DOHH2 (cell line): ENCODE data around the gene RALGAPA2.

ENCODE experiments used
- H3F3A ChIP-seq: fragments of 200-600 bp; sonication (generic), shearing (Covaris generic); 2 replicates; pipeline ENCODE4 v1.6.0; 2016; ENCODE audit warnings: antibody characterized with exemption, mild to moderate bottlenecking; ENCODE audit not compliant: control insufficient read depth, insufficient read depth
- H3K27ac ChIP-seq: fragments of 200-600 bp; sonication (generic); 2 replicates; pipeline ENCODE4 v1.5.1; 2014; ENCODE audit warnings: low read depth, mild to moderate bottlenecking, low read length, moderate library complexity
- H3K27me3 ChIP-seq: fragments of 200-600 bp; sonication (generic); 2 replicates; pipeline ENCODE4 v1.6.1; 2014; ENCODE audit warnings: mild to moderate bottlenecking, low read length, mixed read lengths; ENCODE audit not compliant: control insufficient read depth
- H3K36me3 ChIP-seq: fragments of 200-600 bp; sonication (generic); 2 replicates; pipeline ENCODE4 v1.6.1; 2014; ENCODE audit warnings: mild to moderate bottlenecking, low read length, moderate library complexity, mixed read lengths; ENCODE audit not compliant: control insufficient read depth
- H3K4me1 ChIP-seq: fragments of 200-600 bp; sonication (generic); 2 replicates; pipeline ENCODE4 v1.6.1; 2014; ENCODE audit warnings: mild to moderate bottlenecking, low read length, mixed read lengths; ENCODE audit not compliant: control insufficient read depth
- H3K4me2 ChIP-seq: fragments of 200-600 bp; sonication (generic); 2 replicates; pipeline ENCODE4 v1.6.0; 2014; ENCODE audit warnings: mild to moderate bottlenecking, low read length, moderate library complexity
- H3K4me3 ChIP-seq: fragments of 200-600 bp; sonication (generic); 2 replicates; pipeline ENCODE4 v1.5.1; 2014; ENCODE audit warnings: mild to moderate bottlenecking, low read length, mixed read lengths
- H3K79me2 ChIP-seq: fragments of 200-600 bp; sonication (generic); 2 replicates; pipeline ENCODE4 v1.6.1; 2014; ENCODE audit warnings: mild to moderate bottlenecking, low read length, mixed read lengths; ENCODE audit not compliant: control insufficient read depth
- H3K9me2 ChIP-seq: fragments of 200-600 bp; sonication (generic); replicated peaks from 2 replicates; pipeline ENCODE4 v1.6.1; 2014; ENCODE audit warnings: mild to moderate bottlenecking, low read length, mixed read lengths; ENCODE audit not compliant: control insufficient read depth
- H3K9me3 ChIP-seq: fragments of 200-600 bp; sonication (generic); 2 replicates; pipeline ENCODE4 v1.6.1; 2014; ENCODE audit warnings: antibody characterized with exemption, low read length, mixed read lengths; ENCODE audit not compliant: control insufficient read depth, insufficient read depth
- H4K20me1 ChIP-seq: fragments of 200-600 bp; sonication (generic); 2 replicates; pipeline ENCODE4 v1.6.0; 2014; ENCODE audit warnings: low read depth, mild to moderate bottlenecking, antibody characterized with exemption, low read length, moderate library complexity; ENCODE audit not compliant: control insufficient read depth, insufficient read depth
- EZH2phosphoT487 ChIP-seq: fragments of 200-600 bp; sonication (generic); IDR thresholded peaks from 2 replicates; pipeline ENCODE4 v1.6.1; 2017; ENCODE audit warnings: borderline replicate concordance, mild to moderate bottlenecking, antibody characterized with exemption, low read length, moderate library complexity, mixed read lengths
- TF ChIP-seq, protein P1 (sequence below): fragments of 200-600 bp; sonication (generic); IDR thresholded peaks from one replicate; pipeline ENCODE4 v1.5.1; 2014; ENCODE audit warnings: antibody characterized with exemption, mild to moderate bottlenecking, low read depth, low read length; ENCODE audit not compliant: poor library complexity, severe bottlenecking

RALGAPA2 gene

GRCh38 chr20:20630551-20630950, 81.9 kb downstream of the RALGAPA2 start:
- H3F3A ChIP-seq, result no peaks in the 10 kb centered on the region

DNA sequence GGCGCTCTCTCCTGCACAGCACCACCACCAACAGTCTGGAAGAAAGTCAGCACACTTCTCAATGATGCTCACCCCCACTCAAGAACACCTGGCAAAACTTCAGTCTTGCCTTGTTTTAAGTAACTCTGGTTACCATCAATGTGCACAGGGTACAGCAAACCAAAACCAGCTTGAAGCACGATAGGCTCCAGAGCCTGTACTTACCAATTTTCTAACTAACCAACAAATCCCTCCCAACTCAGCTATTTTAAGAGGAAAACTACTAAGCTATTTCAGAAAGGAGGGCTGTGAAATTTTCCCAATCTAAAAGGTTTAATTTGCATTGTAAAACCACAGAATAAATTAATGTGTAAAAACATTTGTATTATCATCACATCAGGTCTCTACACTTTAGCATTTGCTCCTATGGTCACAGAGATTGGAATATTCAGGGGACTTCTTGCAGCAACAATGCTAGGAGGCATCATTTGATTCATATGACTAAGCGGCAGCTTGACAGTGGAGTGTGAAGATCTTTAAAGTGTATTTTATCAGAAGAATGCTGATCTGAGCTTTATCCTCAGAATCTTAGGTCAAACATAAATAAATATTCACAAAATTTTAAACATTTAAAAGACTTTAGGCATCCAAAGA, 82.8 kb downstream of the RALGAPA2 start:
- H3K79me2 ChIP-seq, result no peaks in the 10 kb centered on the region
- no peaks in the 10 kb centered on the region for H3K9me3 ChIP-seq
- TF ChIP-seq EZH2phosphoT487, result no peak
- TF ChIP-seq, protein P1, sequence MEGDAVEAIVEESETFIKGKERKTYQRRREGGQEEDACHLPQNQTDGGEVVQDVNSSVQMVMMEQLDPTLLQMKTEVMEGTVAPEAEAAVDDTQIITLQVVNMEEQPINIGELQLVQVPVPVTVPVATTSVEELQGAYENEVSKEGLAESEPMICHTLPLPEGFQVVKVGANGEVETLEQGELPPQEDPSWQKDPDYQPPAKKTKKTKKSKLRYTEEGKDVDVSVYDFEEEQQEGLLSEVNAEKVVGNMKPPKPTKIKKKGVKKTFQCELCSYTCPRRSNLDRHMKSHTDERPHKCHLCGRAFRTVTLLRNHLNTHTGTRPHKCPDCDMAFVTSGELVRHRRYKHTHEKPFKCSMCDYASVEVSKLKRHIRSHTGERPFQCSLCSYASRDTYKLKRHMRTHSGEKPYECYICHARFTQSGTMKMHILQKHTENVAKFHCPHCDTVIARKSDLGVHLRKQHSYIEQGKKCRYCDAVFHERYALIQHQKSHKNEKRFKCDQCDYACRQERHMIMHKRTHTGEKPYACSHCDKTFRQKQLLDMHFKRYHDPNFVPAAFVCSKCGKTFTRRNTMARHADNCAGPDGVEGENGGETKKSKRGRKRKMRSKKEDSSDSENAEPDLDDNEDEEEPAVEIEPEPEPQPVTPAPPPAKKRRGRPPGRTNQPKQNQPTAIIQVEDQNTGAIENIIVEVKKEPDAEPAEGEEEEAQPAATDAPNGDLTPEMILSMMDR, result no peak
- H3K36me3 ChIP-seq, result no peaks in the 10 kb centered on the region
- H3K9me2 ChIP-seq, result no peaks in the 10 kb centered on the region
- H3K27ac ChIP-seq, result no peak overlapping the region
- no peaks in the 10 kb centered on the region for H3K27me3 ChIP-seq
- H3K4me3 ChIP-seq, result no peak overlapping the region
- H3K4me2 ChIP-seq, result no peak overlapping the region
- no peaks in the 10 kb centered on the region for H4K20me1 ChIP-seq
- no peaks in the 10 kb centered on the region for H3F3A ChIP-seq
- no peaks in the 10 kb centered on the region for H3K4me1 ChIP-seq

More at GRCh38 chr20:20630551-20630950, 81.9 kb downstream of the RALGAPA2 start:
- Histone ChIP-seq H3K9me3 (no peaks in the 10 kb centered on the region), H3K79me2 (no peaks in the 10 kb centered on the region), H3K36me3 (0 out of 2 replicates have a peak, but pooled peaks cover 4% of the 10 kb centered on the region), H3K4me2 (no peak overlapping the region), H3K9me2 (no peaks in the 10 kb centered on the region), H3K27ac (no peak overlapping the region), H3K4me1 (no peaks in the 10 kb centered on the region), H4K20me1 (no peaks in the 10 kb centered on the region), H3K27me3 (no peaks in the 10 kb centered on the region), H3K4me3 (no peak overlapping the region)
- TF ChIP-seq EZH2phosphoT487, result no peak
- TF ChIP-seq, protein P1, result no peak

GRCh38 chr20:20628314-20628713, 84.1 kb downstream of the RALGAPA2 start:
- TF ChIP-seq, protein P1, result no peak
- no peak for TF ChIP-seq EZH2phosphoT487
- no peaks in the 10 kb centered on the region for H3F3A ChIP-seq
- no peak overlapping the region for H3K4me3 ChIP-seq
- no peaks in the 10 kb centered on the region for H3K9me3 ChIP-seq
- H3K27ac ChIP-seq, result no peak overlapping the region
- H3K4me1 ChIP-seq, result no peaks in the 10 kb centered on the region
- no peaks in the 10 kb centered on the region for H3K36me3 ChIP-seq
- no peaks in the 10 kb centered on the region for H3K9me2 ChIP-seq
- H3K4me2 ChIP-seq, result no peak overlapping the region
- no peaks in the 10 kb centered on the region for H4K20me1 ChIP-seq
- no peaks in the 10 kb centered on the region for H3K79me2 ChIP-seq
- no peaks in the 10 kb centered on the region for H3K27me3 ChIP-seq
